Lower leg skin (tissue), 4 donors: ENCODE data around the gene HOXB1. TPM values are rescaled to one million over a fixed set of nuclear protein-coding genes. Genes with fewer than 3 reads are reported as not detected.

Experiments
- DNase-seq, 2 donors: peaks; one replicate each; pipeline ENCODE4 v3.0.0-alpha.2; 2019; ENCODE audit warnings: low spot score in 2 of 2
- H3K4me3 ChIP-seq: fragments of 200-600 bp; sonication (generic); 2 replicates; pipeline ENCODE4 v1.5.1; 2017; ENCODE audit warnings: mild to moderate bottlenecking, low read depth; ENCODE audit not compliant: poor library complexity, severe bottlenecking
- CTCF ChIP-seq, 3 donors: fragments of 450-650 bp; IDR thresholded peaks; one replicate each; pipeline ENCODE4 v1.5.1; 2016; ENCODE audit warnings: antibody characterized with exemption in 3 of 3, mild to moderate bottlenecking in 3 of 3, moderate library complexity in 2 of 3
- POLR2A ChIP-seq, 2 donors: fragments of 450-650 bp; IDR thresholded peaks; one replicate each; pipeline ENCODE4 v1.6.1; 2016 to 2017; ENCODE audit warnings: antibody characterized with exemption in 2 of 2, mild to moderate bottlenecking in 1 of 2, moderate library complexity in 1 of 2
- WGBS, 2 donors: methylation state at CpG; one replicate each; pipeline ENCODE4 v1.1.5; 2018; 5-methylcytosine and 5-hydroxymethylcytosine counted together
- intact Hi-C: fragments of 100-400 bp; cut with DNase I; formaldehyde crosslinking; loops from one replicate; pipeline ENCODE4 v1.15.0; 2023; ENCODE audit warnings: low total_unique reads
- total RNA-seq, 4 donors: library from RNA; depleted of rRNA; stranded (reverse); fragments of >200 nt; gene quantifications; one replicate each; pipeline ENCODE4 v1.1.0, GENCODE V29; 2016

The HOXB1 gene
- total RNA-seq, 4 donors from 2014 or later, result 0.19 to 0.52 TPM; not detected in 2

- TF ChIP-seq POLR2A (IDR thresholded peaks at IDR 0.05) (no peak), CTCF (IDR thresholded peaks at IDR 0.05) (no peak)
- 72 to 84% methylated on average over 1 of the region's 1 CpG for WGBS, 2 donors
- intact Hi-C loops, result no loop called here
- no peak for DNase-seq
- no peak overlapping the region for H3K4me3 ChIP-seq
These were observed 41.1 kb upstream of the HOXB1 start for GRCh38 chr17:48571826-48572417.

DNA sequence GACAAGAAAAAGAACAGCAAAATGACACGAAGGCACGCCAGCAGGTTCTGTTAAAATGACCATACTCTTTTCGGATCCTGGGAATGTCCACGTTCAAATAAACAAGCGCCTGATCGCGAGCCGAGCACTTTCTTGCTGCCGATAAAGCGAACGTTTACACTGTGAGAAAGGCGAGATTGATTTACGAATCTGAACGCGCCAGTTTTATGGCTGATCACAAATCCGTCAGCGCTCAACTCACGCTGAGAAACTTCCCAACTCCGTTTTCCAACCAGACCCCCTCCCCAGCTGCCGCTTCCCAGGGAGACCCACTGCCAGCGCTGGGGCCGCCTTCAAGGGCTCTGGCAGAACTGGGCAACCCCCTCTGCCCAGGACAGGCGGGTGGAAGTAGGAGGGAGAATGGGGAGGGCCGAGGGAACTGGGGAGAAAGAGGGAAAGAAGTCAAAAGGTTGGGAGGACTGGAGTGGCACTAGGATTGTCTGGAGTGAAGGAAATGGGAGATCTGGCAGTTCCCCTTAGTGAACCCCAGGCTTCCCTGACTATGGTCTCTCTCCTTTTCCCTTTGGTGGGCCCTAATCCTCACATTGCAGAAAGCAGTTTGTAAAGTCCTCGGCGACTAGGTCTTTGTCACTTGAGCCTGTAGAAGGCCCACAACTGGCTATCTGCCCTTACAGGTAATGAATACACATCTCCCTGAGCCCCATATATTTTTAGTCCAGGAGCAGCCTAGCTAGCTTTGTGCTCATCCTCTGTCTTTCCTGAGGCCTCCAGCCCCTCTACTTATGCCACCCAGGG, 40.4 kb upstream of the HOXB1 start:
- intact Hi-C loops, result no loop called here
- no peak for DNase-seq
- WGBS, 2 donors, result 80 to 81% methylated on average over 26 of the region's 26 CpGs
- H3K4me3 ChIP-seq, result no peak overlapping the region
- TF ChIP-seq POLR2A (IDR thresholded peaks at IDR 0.05) (no peak), CTCF (IDR thresholded peaks at IDR 0.05) (no peak)

DNA sequence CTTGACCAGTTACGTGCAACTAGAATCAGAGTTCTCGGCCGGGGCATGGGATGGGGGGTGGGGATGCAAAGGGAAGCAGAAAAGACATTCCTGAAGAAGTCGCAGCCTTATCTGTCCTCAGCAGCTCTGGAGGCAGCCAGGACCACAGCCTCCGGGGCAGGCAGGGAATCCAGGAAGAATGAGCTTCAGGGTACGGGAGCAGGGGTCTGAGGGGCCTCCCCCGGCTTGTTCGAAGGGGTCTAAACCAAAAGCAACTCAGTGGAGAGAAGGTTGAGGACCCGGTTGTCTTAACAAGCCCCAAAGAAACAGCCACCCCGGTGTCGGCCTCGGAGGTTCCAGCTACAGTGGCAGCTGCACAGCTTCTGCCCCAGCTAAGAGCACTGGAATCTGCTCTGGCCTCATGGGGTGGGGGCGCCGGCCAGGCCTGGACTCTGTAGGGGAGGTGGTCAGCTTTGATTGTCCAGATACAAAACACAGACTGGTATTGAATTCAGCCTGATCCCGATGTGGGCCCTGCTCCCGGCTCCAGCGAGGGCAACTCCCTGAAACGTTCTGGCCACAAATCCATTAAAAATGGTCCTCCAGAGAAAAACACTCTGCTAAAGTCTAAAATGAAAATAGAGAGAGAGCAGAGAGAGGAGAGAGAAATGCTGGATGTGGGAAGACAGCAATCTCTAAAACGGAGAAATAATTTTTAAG, 39.7 kb upstream of the HOXB1 start:
- TF ChIP-seq POLR2A (IDR thresholded peaks at IDR 0.05) (no peak), CTCF (IDR thresholded peaks at IDR 0.05) (no peak)
- H3K4me3 ChIP-seq, result no peak overlapping the region
- DNase-seq, result no peak
- 60 to 65% methylated on average over 19 of the region's 19 CpGs for WGBS, 2 donors
- intact Hi-C loops, result no loop called here

DNA sequence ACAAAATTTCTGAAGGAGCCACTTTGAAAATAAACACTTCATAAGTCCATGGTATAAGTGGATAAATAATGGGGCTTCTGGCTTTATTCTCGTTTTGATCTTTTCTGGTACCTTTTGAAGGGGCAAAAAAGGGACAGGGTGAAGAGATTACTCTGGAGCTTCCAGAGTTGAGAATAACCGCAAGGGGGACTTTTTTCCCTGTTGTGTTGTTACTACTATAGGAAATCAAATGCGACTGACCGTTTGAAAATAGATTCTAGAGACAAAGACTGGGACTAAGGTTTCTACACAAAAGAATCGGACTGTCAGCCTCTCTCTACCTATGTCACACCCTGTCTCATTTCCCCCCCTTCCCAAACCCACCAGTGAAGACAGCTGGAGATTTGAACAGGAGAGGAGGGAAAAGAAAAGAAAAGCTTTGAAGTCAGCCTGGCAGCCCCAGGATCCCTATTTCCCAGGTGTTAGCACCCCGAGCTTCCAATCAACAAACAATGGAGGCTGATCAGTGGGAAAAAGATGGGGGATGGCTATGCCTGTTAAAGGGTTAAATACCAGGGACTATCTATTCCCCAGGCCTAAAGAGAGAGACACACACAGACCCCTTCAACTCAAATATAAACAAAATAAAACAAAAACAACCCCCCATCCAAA, 39.0 kb upstream of the HOXB1 start:
- WGBS, 2 donors, result 80 to 84% methylated on average over 6 of the region's 6 CpGs
- TF ChIP-seq POLR2A (IDR thresholded peaks at IDR 0.05), result no peak
- TF ChIP-seq CTCF (IDR thresholded peaks at IDR 0.05), result no peak
- H3K4me3 ChIP-seq, result no peak overlapping the region
- intact Hi-C loops, result no loop called here
- no peak for DNase-seq

GRCh38 chr17:48569240-48569582, 38.4 kb upstream of the HOXB1 start:
- H3K4me3 ChIP-seq, result no peak overlapping the region
- DNase-seq, result no peak
- intact Hi-C loops, result no loop called here
- no peak for TF ChIP-seq POLR2A (IDR thresholded peaks at IDR 0.05)
- no peak for TF ChIP-seq CTCF (IDR thresholded peaks at IDR 0.05)
- whole genome bisulfite sequencing, 2 donors, result 67 to 68% methylated on average over 3 of the region's 3 CpGs
